Diencephalon (tissue), 1 donor: ENCODE data around the gene CFAP97. TPM values are rescaled to one million over a fixed set of nuclear protein-coding genes. Genes with fewer than 3 reads are reported as not detected.

ENCODE experiments used
- total RNA-seq: library from RNA; depleted of rRNA; stranded (reverse); fragments of >200 nt; gene quantifications from one replicate; pipeline ENCODE4 v1.2.3, GENCODE V29; 2014

The CFAP97 gene
- total RNA-seq: 68.3 TPM

DNA sequence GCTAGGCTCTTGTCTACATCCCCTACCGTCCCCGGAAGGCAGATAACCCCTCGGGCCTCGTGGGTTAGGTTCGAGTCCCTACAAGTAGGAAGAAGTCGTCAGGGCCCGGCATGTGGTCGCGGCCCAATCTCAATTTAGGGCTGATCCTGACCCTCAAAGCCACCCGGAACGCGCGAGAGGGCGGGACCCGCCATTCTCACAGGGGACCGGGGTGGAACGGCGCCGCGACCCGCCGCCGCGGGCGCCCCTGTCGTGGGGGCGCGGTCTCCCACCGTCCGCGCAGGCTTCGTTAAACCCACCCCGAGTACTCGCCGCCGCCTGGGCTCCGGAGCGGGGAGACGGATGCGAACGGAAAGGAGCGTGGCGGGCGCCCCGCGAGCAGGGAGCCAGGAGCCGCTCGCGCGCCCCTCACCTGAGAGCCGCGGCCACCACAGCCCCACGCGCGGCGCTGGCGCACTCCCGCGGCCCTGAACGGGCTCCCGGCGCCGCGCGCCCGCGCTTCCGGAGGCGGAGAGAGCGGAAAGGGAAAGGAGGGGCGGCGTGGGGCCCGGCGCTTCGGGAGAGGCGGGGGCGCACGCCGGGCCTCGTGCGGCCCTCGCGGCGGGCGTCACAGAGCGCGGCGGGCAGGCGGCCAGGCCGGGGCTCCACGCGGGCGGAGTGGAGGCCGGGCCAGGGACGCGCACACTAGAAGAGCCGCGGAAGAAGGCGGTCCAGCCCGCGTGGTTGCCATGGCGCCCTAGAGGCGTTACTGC lies at the start of gene CFAP97:
Gene CFAP97, minus strand, starts transcription at position 515 of the 752 bp plus-strand sequence. CDS start 12,804 bp downstream, outside the sequence.

DNA sequence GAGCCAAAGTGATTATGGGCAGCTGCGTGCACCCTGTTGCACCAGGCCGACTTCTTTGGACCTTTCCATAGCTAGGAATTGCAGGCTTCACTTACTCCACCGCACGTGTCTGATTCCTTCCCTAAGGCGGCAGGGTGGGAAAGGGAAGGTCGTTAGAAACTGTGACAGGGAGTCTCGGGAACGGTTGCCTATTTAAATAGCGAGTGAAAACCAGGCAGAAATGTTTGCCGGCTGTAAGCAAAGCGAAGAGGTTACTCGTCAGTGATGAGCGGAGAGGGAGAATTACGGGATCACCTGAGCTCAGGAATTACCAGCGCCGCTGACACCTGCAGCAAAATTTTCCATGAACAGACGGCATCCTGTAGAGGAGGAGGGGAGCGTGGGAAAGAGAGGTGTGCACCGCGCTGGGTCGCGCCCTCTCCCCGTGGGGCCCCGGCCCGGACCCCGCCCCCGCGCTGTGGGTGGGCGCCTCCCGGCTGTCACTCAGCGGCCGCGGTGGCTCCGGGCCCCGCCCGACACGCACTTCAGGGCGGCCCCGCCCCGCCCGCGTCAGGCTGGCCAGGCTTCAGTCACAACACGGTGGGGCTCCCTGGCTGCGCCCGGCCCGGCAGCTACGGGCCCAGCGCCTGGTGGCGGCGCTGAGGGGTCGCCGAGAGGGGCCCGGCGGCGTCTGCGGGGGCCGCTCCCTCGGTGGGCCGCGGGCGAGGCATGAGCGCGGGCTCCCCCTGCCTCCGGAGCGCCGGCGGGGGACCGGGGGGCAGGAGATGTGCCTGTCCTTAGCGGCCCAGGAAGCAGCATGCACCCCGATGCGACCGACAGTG lies 5.4 kb upstream of the CFAP97 start, which contains the start of gene SNX25:
Gene SNX25, plus strand, starts transcription at position 568 of the 821 bp plus-strand sequence. Its CDS starts 229 bp downstream, at position 797.

DNA sequence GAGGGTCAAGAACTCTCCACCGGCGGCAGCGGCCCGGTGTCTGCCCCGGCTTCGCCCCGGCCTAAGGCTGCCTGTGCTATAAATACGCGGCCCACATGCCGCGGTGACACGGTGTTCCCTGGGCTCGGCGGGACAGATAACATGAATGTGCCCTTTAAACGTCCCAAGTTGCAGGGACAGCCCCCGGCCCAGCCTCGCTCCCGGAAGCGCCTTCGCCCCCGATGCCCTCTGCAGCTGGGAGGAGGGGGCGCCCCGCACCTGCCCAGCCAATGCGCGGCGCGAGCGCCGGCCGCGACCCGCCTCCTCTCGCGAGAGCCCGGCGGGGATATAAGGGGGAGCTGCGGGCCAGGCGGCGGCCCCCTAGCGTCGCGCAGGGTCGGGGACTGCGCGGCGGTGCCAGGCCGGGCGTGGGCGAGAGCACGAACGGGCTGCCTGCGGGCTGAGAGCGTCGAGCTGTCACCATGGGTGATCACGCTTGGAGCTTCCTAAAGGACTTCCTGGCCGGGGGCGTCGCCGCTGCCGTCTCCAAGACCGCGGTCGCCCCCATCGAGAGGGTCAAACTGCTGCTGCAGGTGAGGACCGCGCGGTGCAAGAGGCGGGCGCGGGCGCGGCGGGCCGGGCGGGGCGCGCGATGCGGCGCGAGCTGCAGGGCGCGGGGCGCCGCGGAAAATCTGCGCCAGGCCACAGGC lies 60.7 kb downstream of the CFAP97 start, which contains the start of gene SLC25A4:
Gene SLC25A4, plus strand, starts transcription at position 355 of the 689 bp plus-strand sequence. Its CDS starts 107 bp downstream, at position 462.

Other genes with a start within 250 kb of the CFAP97 start
- gene HELT, start 185.5 kb downstream of the CFAP97 start, total RNA-seq: 1.6 TPM
- 54.0 TPM for gene SLC25A4, start 60.7 kb downstream of the CFAP97 start, total RNA-seq
- gene SNX25, start 5.6 kb upstream of the CFAP97 start, total RNA-seq: 38.3 TPM
- gene LRP2BP, start 191.9 kb upstream of the CFAP97 start, total RNA-seq: 9.0 TPM
- 12.2 TPM for gene ANKRD37, start 192.8 kb upstream of the CFAP97 start, total RNA-seq
- gene UFSP2, start 222.0 kb upstream of the CFAP97 start, total RNA-seq: 52.1 TPM